RWPE2 (cell line): ENCODE data around the gene LRP3.

Source experiments
- ATAC-seq: fragments of 200-7000 bp; cut with Tn5 transposase; 3 replicates; pipeline ENCODE4 v1.9.1; 2021; ENCODE audit warnings: low read depth
- DNase-seq: peaks from one replicate; pipeline ENCODE4 v3.0.0-alpha.2; 2020; ENCODE audit warnings: low spot score
- H3K27ac ChIP-seq: fragments of 450-650 bp; 2 replicates; pipeline ENCODE4 v1.5.1; 2017; ENCODE audit warnings: mild to moderate bottlenecking; ENCODE audit not compliant: poor library complexity, severe bottlenecking
- H3K27me3 ChIP-seq: fragments of 250-450 bp; sonication (Bioruptor Pico); 2 replicates; pipeline ENCODE4 v1.5.1; 2021; ENCODE audit warnings: mild to moderate bottlenecking, moderate library complexity; ENCODE audit not compliant: insufficient read depth, poor library complexity, severe bottlenecking
- H3K36me3 ChIP-seq: fragments of 250-450 bp; sonication (Bioruptor Pico); 2 replicates; pipeline ENCODE4 v1.5.1; 2020; ENCODE audit warnings: low read depth, mild to moderate bottlenecking, moderate library complexity
- H3K4me1 ChIP-seq: fragments of 250-450 bp; sonication (Bioruptor Pico); 2 replicates; pipeline ENCODE4 v1.5.1; 2021; ENCODE audit warnings: mild to moderate bottlenecking, moderate library complexity; ENCODE audit not compliant: insufficient read depth, poor library complexity, severe bottlenecking
- H3K4me3 ChIP-seq: fragments of 250-450 bp; sonication (Bioruptor Pico); 2 replicates; pipeline ENCODE4 v1.5.1; 2021; ENCODE audit warnings: mild to moderate bottlenecking, moderate library complexity; ENCODE audit not compliant: severe bottlenecking
- H3K9me3 ChIP-seq: fragments of 250-450 bp; sonication (Bioruptor Pico); 2 replicates; pipeline ENCODE4 v1.5.1; 2021; ENCODE audit warnings: mild to moderate bottlenecking, moderate library complexity; ENCODE audit not compliant: severe bottlenecking
- CTCF ChIP-seq: fragments of 450-650 bp; IDR thresholded peaks from one replicate; pipeline ENCODE4 v1.5.1; 2017; ENCODE audit warnings: mild to moderate bottlenecking, moderate library complexity; ENCODE audit not compliant: poor library complexity, severe bottlenecking

Gene LRP3

GRCh38 chr19:33175886-33176669 lies 18.1 kb upstream of the LRP3 start:
- TF ChIP-seq CTCF, result peak; percentile 5
- peak overlapping the region; percentile 43 for H3K27ac ChIP-seq
- ATAC-seq, result peak; percentile 2; the same call in 2 of the 3 replicates
- no peaks in the 10 kb centered on the region for H3K27me3 ChIP-seq
- peaks cover 5% of the 10 kb centered on the region for H3K4me1 ChIP-seq
- no peak for DNase-seq
- peak overlapping the region; percentile 61 for H3K4me3 ChIP-seq
- no peaks in the 10 kb centered on the region for H3K9me3 ChIP-seq
- H3K36me3 ChIP-seq, result no peaks in the 10 kb centered on the region

- peaks cover under 1% of the 10 kb centered on the region for H3K4me1 ChIP-seq
- ATAC-seq (peak; percentile 93), DNase-seq (peak; percentile 97)
- no peaks in the 10 kb centered on the region for H3K9me3 ChIP-seq
- no peak for TF ChIP-seq CTCF
- H3K27me3 ChIP-seq, result no peaks in the 10 kb centered on the region
- H3K36me3 ChIP-seq, result no peaks in the 10 kb centered on the region
- H3K4me3 ChIP-seq, result peak overlapping the region; percentile 61
- H3K27ac ChIP-seq, result peak overlapping the region; percentile 43
Observed at GRCh38 chr19:33176670-33177416, 17.3 kb upstream of the LRP3 start.

- Histone ChIP-seq H3K36me3 (no peaks in the 10 kb centered on the region), H3K4me1 (no peaks in the 10 kb centered on the region), H3K9me3 (no peaks in the 10 kb centered on the region), H3K27ac (no peak overlapping the region), H3K27me3 (no peaks in the 10 kb centered on the region), H3K4me3 (peak overlapping the region; percentile 61)
- DNase-seq (no peak), ATAC-seq (peak; percentile 32)
- TF ChIP-seq CTCF, result peak; percentile 54
Observed at GRCh38 chr19:33177417-33177979, 16.6 kb upstream of the LRP3 start.

- no peak overlapping the region for H3K4me3 ChIP-seq
- ATAC-seq, result no peak
- no peak overlapping the region for H3K27ac ChIP-seq
- no peaks in the 10 kb centered on the region for H3K4me1 ChIP-seq
- DNase-seq, result no peak
- H3K9me3 ChIP-seq, result no peaks in the 10 kb centered on the region
- H3K36me3 ChIP-seq, result no peaks in the 10 kb centered on the region
- H3K27me3 ChIP-seq, result no peaks in the 10 kb centered on the region
- TF ChIP-seq CTCF, result no peak
Observed at GRCh38 chr19:33186431-33187182, 7.5 kb upstream of the LRP3 start.
